H1 (cell line): ENCODE measurements around the gene MRPL43. TPM values are rescaled to one million over a fixed set of nuclear protein-coding genes. Genes with fewer than 3 reads are reported as not detected.

Experiments used
- ATF3 ChIP-seq: IDR thresholded peaks from 2 replicates; pipeline ENCODE4 v1.6.1; 2011; ENCODE audit warnings: low read depth, mild to moderate bottlenecking, low read length; ENCODE audit not compliant: insufficient read depth
- KDM1A ChIP-seq: fragments of 200-600, 300-600 bp; sonication (generic); IDR thresholded peaks from 2 replicates; pipeline ENCODE4 v1.7.1; 2016; ENCODE audit warnings: mild to moderate bottlenecking, low read length, borderline replicate concordance
- polyA plus RNA-seq, 7 experiments: library from polyadenylated mRNA; depleted of rRNA in 3 of 7; stranded (reverse) in 5 of 7; unstranded in 2 of 7; fragments of >200 nt in 5 of 7; fragments of 200-250 nt in 2 of 7; gene quantifications; 1 replicate in 5 of 7; 2 replicates in 1 of 7; 4 replicates in 1 of 7; pipeline versions ENCODE4 v1.2.1 to v1.2.3, GENCODE V29; 2011 to 2013; ENCODE audit warnings: missing spikeins in 2 of 7, mixed read lengths in 2 of 7
- total RNA-seq: library from RNA; stranded (reverse); fragmentation: NEBNext Ultra II Directional; extraction: Animal tissue kit (Norgen Biotek cat#: 25700); gene quantifications from 2 replicates; pipeline ENCODE4 v1.2.1, GENCODE V29; 2021

MRPL43 gene
- total and polyA plus RNA-seq, 2 of the 8 experiments (the other 6 are each of a cell fraction or from before 2014, with no cell fraction given): 74.1 to 149 TPM

- no peak for TF ChIP-seq ATF3
- TF ChIP-seq KDM1A: no peak
Observed at GRCh38 chr10:101001659-101002035, 14.3 kb upstream of the MRPL43 start (continued).
